Activated CD8-positive, alpha-beta memory T cell treated with anti-CD3 and anti-CD28 coated beads, Interleukin-2, amount 10 ng/mL, durations not matched to agents 7 days and 5 days (primary cell): ENCODE data around the gene AOPEP. TPM values are rescaled to one million over a fixed set of nuclear protein-coding genes. Genes with fewer than 3 reads are reported as not detected.

Experiments used
- ATAC-seq: fragments of 150-1000 bp; cut with Tn5 transposase; one replicate; pipeline ENCODE4 v1.10.0; 2021; ENCODE audit warnings: moderate library complexity
- CTCF ChIA-PET: fragments of 350-600 bp; sonication (Branson Sonifier 250); formaldehyde crosslinking; loops from one replicate; lab custom pipeline; 2021; ENCODE audit warnings: antibody characterized with exemption; lab: Charles Lee
- DNase-seq: peaks from one replicate; pipeline ENCODE4 v3.0.0-alpha.2; 2020
- H3K27ac Mint-ChIP-seq: one replicate; pipeline ENCODE4 v1.8.0; 2021; ENCODE audit warnings: mild to moderate bottlenecking, mixed read lengths
- H3K27me3 Mint-ChIP-seq: one replicate; pipeline ENCODE4 v1.8.0; 2021; ENCODE audit warnings: mixed read lengths
- H3K36me3 Mint-ChIP-seq: one replicate; pipeline ENCODE4 v1.8.0; 2021; ENCODE audit warnings: mild to moderate bottlenecking, mixed read lengths
- H3K4me1 Mint-ChIP-seq: one replicate; pipeline ENCODE4 v1.8.0; 2021; ENCODE audit warnings: mixed read lengths
- H3K4me3 Mint-ChIP-seq: one replicate; pipeline ENCODE4 v1.8.0; 2021; ENCODE audit warnings: mild to moderate bottlenecking, moderate library complexity, mixed read lengths
- H3K9me3 Mint-ChIP-seq: one replicate; pipeline ENCODE4 v1.8.0; 2022; ENCODE audit warnings: low read depth, mixed read lengths
- total RNA-seq, 2 experiments: library from RNA; stranded (reverse); gene quantifications; one replicate each; pipeline ENCODE4 v1.2.3, GENCODE V29; 2021

The AOPEP gene
- total RNA-seq, 2 experiments from 2014 or later = 9.8 to 13.7 TPM

- no peak for DNase-seq
- Mint-ChIP-seq H3K27ac (no peak overlapping the region), H3K36me3 (peaks cover 19% of the 10 kb centered on the region), H3K4me1 (peaks cover 2% of the 10 kb centered on the region), H3K4me3 (no peak overlapping the region), H3K27me3 (peaks cover 5% of the 10 kb centered on the region), H3K9me3 (no peaks in the 10 kb centered on the region)
- CTCF ChIA-PET = no interaction called here
- no peak for ATAC-seq
These were observed 70.2 kb downstream of the AOPEP start for GRCh38 chr9:94796687-94797086.

- ATAC-seq (no peak), DNase-seq (no peak)
- Mint-ChIP-seq H3K4me3 (no peak overlapping the region), H3K9me3 (no peaks in the 10 kb centered on the region), H3K4me1 (peaks cover 16% of the 10 kb centered on the region), H3K27me3 (peaks cover 5% of the 10 kb centered on the region), H3K36me3 (peaks cover 24% of the 10 kb centered on the region), H3K27ac (no peak overlapping the region)
- CTCF ChIA-PET = interaction anchor here (0.7 kb wide), 1 partner anchor 36 kb away, joined by 3 read pairs; no protein-coding TSS in a partner anchor
These were observed 71.7 kb downstream of the AOPEP start for GRCh38 chr9:94798201-94798600.

- Mint-ChIP-seq H3K27me3 (peaks cover 5% of the 10 kb centered on the region), H3K4me3 (no peak overlapping the region), H3K9me3 (no peaks in the 10 kb centered on the region), H3K36me3 (peaks cover 22% of the 10 kb centered on the region), H3K27ac (no peak overlapping the region), H3K4me1 (peaks cover 21% of the 10 kb centered on the region)
- CTCF ChIA-PET = no interaction called here
- ATAC-seq (no peak), DNase-seq (no peak)
These were observed 72.2 kb downstream of the AOPEP start for GRCh38 chr9:94798708-94799107.

- Mint-ChIP-seq H3K27me3 (peaks cover 5% of the 10 kb centered on the region), H3K27ac (no peak overlapping the region), H3K4me3 (no peak overlapping the region), H3K9me3 (no peaks in the 10 kb centered on the region), H3K4me1 (peaks cover 25% of the 10 kb centered on the region), H3K36me3 (peaks cover 20% of the 10 kb centered on the region)
- DNase-seq = no peak
- ATAC-seq = no peak
- CTCF ChIA-PET = no interaction called here
These were observed 73.2 kb downstream of the AOPEP start for GRCh38 chr9:94799578-94800264.

GRCh38 chr9:94800424-94801117 is 74.1 kb downstream of the AOPEP start:
- Mint-ChIP-seq H3K27ac (no peak overlapping the region), H3K9me3 (no peaks in the 10 kb centered on the region), H3K4me3 (no peak overlapping the region), H3K4me1 (peaks cover 25% of the 10 kb centered on the region), H3K27me3 (peaks cover 5% of the 10 kb centered on the region), H3K36me3 (peaks cover 22% of the 10 kb centered on the region)
- DNase-seq (no peak), ATAC-seq (no peak)
- CTCF ChIA-PET = interaction anchor here (2.5 kb wide), 1 partner anchor 60 kb away, joined by 8 read pairs; no protein-coding TSS in a partner anchor

GRCh38 chr9:94801234-94801633 is 74.7 kb downstream of the AOPEP start:
- peaks cover 25% of the 10 kb centered on the region for H3K4me1 Mint-ChIP-seq
- H3K4me3 Mint-ChIP-seq = no peak overlapping the region
- H3K27me3 Mint-ChIP-seq = peaks cover 8% of the 10 kb centered on the region
- no peak overlapping the region for H3K27ac Mint-ChIP-seq
- H3K9me3 Mint-ChIP-seq = no peaks in the 10 kb centered on the region
- DNase-seq (no peak), ATAC-seq (no peak)
- CTCF ChIA-PET = interaction anchor here (1.4 to 2.5 kb wide), 2 partner anchors 13 to 60 kb away, joined by 3 to 8 read pairs; no protein-coding TSS in a partner anchor
- peaks cover 24% of the 10 kb centered on the region for H3K36me3 Mint-ChIP-seq

GRCh38 chr9:94801681-94802080 is 75.2 kb downstream of the AOPEP start:
- Mint-ChIP-seq H3K9me3 (no peaks in the 10 kb centered on the region), H3K27me3 (peaks cover 9% of the 10 kb centered on the region), H3K4me1 (peaks cover 25% of the 10 kb centered on the region), H3K4me3 (no peak overlapping the region), H3K36me3 (peaks cover 27% of the 10 kb centered on the region), H3K27ac (no peak overlapping the region)
- DNase-seq (no peak), ATAC-seq (no peak)
- CTCF ChIA-PET = interaction anchor here (0.7 to 2.5 kb wide), 3 partner anchors 12 to 59 kb away, joined by 3 to 8 read pairs (median 3); no protein-coding TSS in a partner anchor

- Mint-ChIP-seq H3K27ac (no peak overlapping the region), H3K4me3 (no peak overlapping the region), H3K27me3 (peaks cover 9% of the 10 kb centered on the region), H3K36me3 (peaks cover 29% of the 10 kb centered on the region), H3K9me3 (no peaks in the 10 kb centered on the region), H3K4me1 (peaks cover 25% of the 10 kb centered on the region)
- DNase-seq (no peak), ATAC-seq (no peak)
- CTCF ChIA-PET = interaction anchor here (0.7 to 2.5 kb wide), 3 partner anchors 12 to 59 kb away, joined by 3 to 8 read pairs (median 3); no protein-coding TSS in a partner anchor
These were observed 75.8 kb downstream of the AOPEP start for GRCh38 chr9:94802251-94802650.

GRCh38 chr9:94802793-94803192 is 76.3 kb downstream of the AOPEP start:
- peaks cover 34% of the 10 kb centered on the region for H3K36me3 Mint-ChIP-seq
- no peaks in the 10 kb centered on the region for H3K9me3 Mint-ChIP-seq
- ATAC-seq (peak; percentile 93), DNase-seq (peak; percentile 81)
- H3K27me3 Mint-ChIP-seq = peaks cover 9% of the 10 kb centered on the region
- H3K4me1 Mint-ChIP-seq = peaks cover 25% of the 10 kb centered on the region
- peak overlapping the region; percentile 20 for H3K4me3 Mint-ChIP-seq
- CTCF ChIA-PET = interaction anchor here (2.5 kb wide), 1 partner anchor 58 kb away, joined by 8 read pairs; no protein-coding TSS in a partner anchor
- H3K27ac Mint-ChIP-seq = peak overlapping the region; percentile 61

- no peaks in the 10 kb centered on the region for H3K9me3 Mint-ChIP-seq
- DNase-seq = no peak
- H3K27ac Mint-ChIP-seq = no peak overlapping the region
- peaks cover 25% of the 10 kb centered on the region for H3K4me1 Mint-ChIP-seq
- H3K4me3 Mint-ChIP-seq = no peak overlapping the region
- H3K36me3 Mint-ChIP-seq = peaks cover 35% of the 10 kb centered on the region
- CTCF ChIA-PET = interaction anchor here (1.0 to 1.5 kb wide), 3 partner anchors 9 to 324 kb away, joined by 3 to 5 read pairs (median 4); no protein-coding TSS in a partner anchor
- no peak for ATAC-seq
- H3K27me3 Mint-ChIP-seq = peaks cover 9% of the 10 kb centered on the region
These were observed 77.8 kb downstream of the AOPEP start for GRCh38 chr9:94804316-94804715.

GRCh38 chr9:94805051-94805489 is 78.6 kb downstream of the AOPEP start:
- Mint-ChIP-seq H3K27ac (no peak overlapping the region), H3K4me3 (no peak overlapping the region), H3K36me3 (peaks cover 33% of the 10 kb centered on the region), H3K9me3 (no peaks in the 10 kb centered on the region), H3K27me3 (peaks cover 5% of the 10 kb centered on the region), H3K4me1 (peaks cover 25% of the 10 kb centered on the region)
- CTCF ChIA-PET = no interaction called here
- no peak for ATAC-seq
- no peak for DNase-seq

- Mint-ChIP-seq H3K4me3 (no peak overlapping the region), H3K36me3 (peaks cover 31% of the 10 kb centered on the region), H3K9me3 (no peaks in the 10 kb centered on the region), H3K27me3 (peaks cover 3% of the 10 kb centered on the region), H3K27ac (no peak overlapping the region), H3K4me1 (peaks cover 25% of the 10 kb centered on the region)
- CTCF ChIA-PET = no interaction called here
- no peak for DNase-seq
- ATAC-seq = no peak
These were observed 79.1 kb downstream of the AOPEP start for GRCh38 chr9:94805585-94805984.

- CTCF ChIA-PET = no interaction called here
- Mint-ChIP-seq H3K27me3 (peaks cover 3% of the 10 kb centered on the region), H3K4me1 (peaks cover 25% of the 10 kb centered on the region), H3K4me3 (no peak overlapping the region), H3K36me3 (peaks cover 23% of the 10 kb centered on the region), H3K9me3 (no peaks in the 10 kb centered on the region), H3K27ac (no peak overlapping the region)
- ATAC-seq = no peak
- no peak for DNase-seq
These were observed 79.9 kb downstream of the AOPEP start for GRCh38 chr9:94806307-94806893.
